Astrocyte (in vitro differentiated cells and primary cell): Measurements from ENCODE around the gene DYNC2I2. TPM values are rescaled to one million over a fixed set of nuclear protein-coding genes. Genes with fewer than 3 reads are reported as not detected.

Experiments
- DNase-seq: peaks from one replicate; pipeline ENCODE4 v3.0.0-alpha.2; 2010; ENCODE audit warnings: low read depth
- FAIRE-seq: peaks from 2 replicates; lab custom pipeline; 2011; peaks lifted over from hg19 to GRCh38; lab: Jason Lieb, UNC
- H2AFZ ChIP-seq: 2 replicates; pipeline ENCODE4 v1.6.0; 2012; ENCODE audit warnings: low read depth, low read length, inconsistent platforms
- H3K27ac ChIP-seq: 2 replicates; pipeline ENCODE4 v1.5.1; 2011; ENCODE audit warnings: low read depth, low read length, inconsistent platforms
- H3K27me3 ChIP-seq: 2 replicates; pipeline ENCODE4 v1.6.0; 2011; ENCODE audit warnings: low read length, inconsistent platforms; ENCODE audit not compliant: insufficient read depth
- H3K36me3 ChIP-seq: 2 replicates; pipeline ENCODE4 v1.5.1; 2011; ENCODE audit warnings: low read length, inconsistent platforms; ENCODE audit not compliant: insufficient read depth
- H3K4me1 ChIP-seq: 2 replicates; pipeline ENCODE4 v1.5.1; 2011; ENCODE audit warnings: low read length, inconsistent platforms; ENCODE audit not compliant: insufficient read depth
- H3K4me2 ChIP-seq: 2 replicates; pipeline ENCODE4 v1.6.0; 2012; ENCODE audit warnings: low read length, inconsistent platforms
- H3K4me3 ChIP-seq: 2 replicates; pipeline ENCODE4 v1.5.1; 2011; ENCODE audit warnings: low read depth, mild to moderate bottlenecking, low read length, inconsistent platforms; ENCODE audit not compliant: insufficient read depth
- H3K79me2 ChIP-seq: 2 replicates; pipeline ENCODE4 v1.6.0; 2012; ENCODE audit warnings: mild to moderate bottlenecking, low read length, inconsistent platforms; ENCODE audit not compliant: insufficient read depth
- H3K9ac ChIP-seq: 2 replicates; pipeline ENCODE4 v1.6.0; 2012; ENCODE audit warnings: mild to moderate bottlenecking, low read length, inconsistent platforms
- H3K9me3 ChIP-seq: 2 replicates; pipeline ENCODE4 v1.5.1; 2012; ENCODE audit warnings: low read depth, mild to moderate bottlenecking, low read length, inconsistent platforms; ENCODE audit not compliant: insufficient read depth
- H4K20me1 ChIP-seq: 2 replicates; pipeline ENCODE4 v1.6.0; 2012; ENCODE audit warnings: low read length, inconsistent platforms; ENCODE audit not compliant: insufficient read depth
- H3K27ac Mint-ChIP-seq: one replicate; pipeline ENCODE4 v1.8.0; 2021; ENCODE audit warnings: mild to moderate bottlenecking, mixed read lengths; ENCODE audit not compliant: unreplicated experiment
- H3K27me3 Mint-ChIP-seq: one replicate; pipeline ENCODE4 v1.8.0; 2021; ENCODE audit warnings: low read depth, mixed read lengths; ENCODE audit not compliant: unreplicated experiment
- H3K36me3 Mint-ChIP-seq: one replicate; pipeline ENCODE4 v1.8.0; 2021; ENCODE audit warnings: low read depth, mixed read lengths; ENCODE audit not compliant: unreplicated experiment
- H3K4me1 Mint-ChIP-seq: one replicate; pipeline ENCODE4 v1.8.0; 2021; ENCODE audit warnings: low read depth, mixed read lengths; ENCODE audit not compliant: unreplicated experiment
- H3K4me3 Mint-ChIP-seq: one replicate; pipeline ENCODE4 v1.8.0; 2021; ENCODE audit warnings: mild to moderate bottlenecking, moderate library complexity, mixed read lengths; ENCODE audit not compliant: unreplicated experiment
- H3K9me3 Mint-ChIP-seq: one replicate; pipeline ENCODE4 v1.8.0; 2021; ENCODE audit warnings: mild to moderate bottlenecking, mixed read lengths; ENCODE audit not compliant: unreplicated experiment
- CTCF ChIP-seq: IDR thresholded peaks from 2 replicates; pipeline ENCODE4 v1.5.1; 2011; ENCODE audit warnings: low read depth, mild to moderate bottlenecking, inconsistent platforms, low read length, moderate library complexity; ENCODE audit not compliant: insufficient read depth
- EZH2 ChIP-seq: IDR thresholded peaks from 2 replicates; pipeline ENCODE4 v1.6.1; 2012; ENCODE audit warnings: mild to moderate bottlenecking, low read length, inconsistent platforms; ENCODE audit not compliant: insufficient read depth
- total RNA-seq: library from RNA; stranded (reverse); gene quantifications from 2 replicates; pipeline ENCODE4 v1.2.1, GENCODE V29; 2021

DYNC2I2 gene
- total RNA-seq, 1 donor from 2014 or later: 20.6 TPM

- no peak overlapping the region for H3K4me2 ChIP-seq
- H3K9me3 ChIP-seq: no peaks in the 10 kb centered on the region
- no peak overlapping the region for H3K4me3 ChIP-seq
- no peaks in the 10 kb centered on the region for H3K9me3 Mint-ChIP-seq
- peaks cover 12% of the 10 kb centered on the region for H3K79me2 ChIP-seq
- no peak for DNase-seq
- peaks cover 38% of the 10 kb centered on the region for H3K36me3 ChIP-seq
- no peak for TF ChIP-seq EZH2
- no peak for TF ChIP-seq CTCF
- peaks cover 20% of the 10 kb centered on the region for H3K36me3 Mint-ChIP-seq
- no peaks in the 10 kb centered on the region for H3K27me3 ChIP-seq
- no peak overlapping the region for H2AFZ ChIP-seq
- H3K4me1 Mint-ChIP-seq: peaks cover 4% of the 10 kb centered on the region
- H3K27ac ChIP-seq: no peak overlapping the region
- peaks cover 17% of the 10 kb centered on the region for H3K4me1 ChIP-seq
- no peak overlapping the region for H3K27ac Mint-ChIP-seq
- no peak overlapping the region for H3K9ac ChIP-seq
- no peaks in the 10 kb centered on the region for H3K27me3 Mint-ChIP-seq
- H3K4me3 Mint-ChIP-seq: no peak overlapping the region
- FAIRE-seq: no peak
- peaks cover 61% of the 10 kb centered on the region for H4K20me1 ChIP-seq
Measured at GRCh38 chr9:128631636-128632035, 25.0 kb downstream of the DYNC2I2 start.

GRCh38 chr9:128629852-128630545 lies 26.6 kb downstream of the DYNC2I2 start:
- H3K9me3 Mint-ChIP-seq: no peaks in the 10 kb centered on the region

More at GRCh38 chr9:128629852-128630545, 26.6 kb downstream of the DYNC2I2 start:
- Histone ChIP-seq H3K27me3 (no peaks in the 10 kb centered on the region), H3K27ac (no peak overlapping the region), H3K4me1 (peaks cover 4% of the 10 kb centered on the region), H4K20me1 (peaks cover 74% of the 10 kb centered on the region), H3K9ac (no peak overlapping the region), H3K9me3 (no peaks in the 10 kb centered on the region), H3K36me3 (peaks cover 50% of the 10 kb centered on the region), H3K79me2 (peaks cover 12% of the 10 kb centered on the region), H3K4me3 (no peak overlapping the region), H2AFZ (no peak overlapping the region), H3K4me2 (no peak overlapping the region)
- DNase-seq (no peak), FAIRE-seq (no peak)
- peaks cover 26% of the 10 kb centered on the region for H3K36me3 Mint-ChIP-seq
- no peak overlapping the region for H3K4me3 Mint-ChIP-seq
- no peaks in the 10 kb centered on the region for H3K27me3 Mint-ChIP-seq
- H3K27ac Mint-ChIP-seq: peak overlapping the region; percentile 72
- no peak for TF ChIP-seq EZH2
- TF ChIP-seq CTCF: no peak
- H3K4me1 Mint-ChIP-seq: peaks cover 4% of the 10 kb centered on the region
